Activated CD4-positive, alpha-beta T cell treated with anti-CD3 and anti-CD28 coated beads for 24 hours (primary cell): ENCODE data around the gene PVALEF.
"Not testable (repeated sequence)": the region's sequence is repeated elsewhere in the genome, so short reads cannot be mapped to it uniquely, and the experiment has no call there.

Experiments used
- DNase-seq, 2 donors: peaks; one replicate each; pipeline ENCODE4 v3.0.0-alpha.2; 2020; ENCODE audit warnings: low read depth in 2 of 2

PVALEF gene

GRCh38 chr17:81144423-81144781 lies 20.9 kb upstream of the PVALEF start:
- no peak for DNase-seq

- not testable (repeated sequence) for DNase-seq
Observed at GRCh38 chr17:81146208-81146607, 19.1 kb upstream of the PVALEF start.

GRCh38 chr17:81147701-81148100 lies 17.6 kb upstream of the PVALEF start:
- DNase-seq = no peak

- no peak for DNase-seq
Observed at GRCh38 chr17:81148571-81148970, 16.7 kb upstream of the PVALEF start.

GRCh38 chr17:81148986-81149533 lies 16.2 kb upstream of the PVALEF start:
- DNase-seq = no peak

GRCh38 chr17:81150377-81151077 lies 14.8 kb upstream of the PVALEF start:
- DNase-seq = no peak

- no peak for DNase-seq
Observed at GRCh38 chr17:81151278-81151677, 14.0 kb upstream of the PVALEF start.

GRCh38 chr17:81152288-81152828 lies 12.9 kb upstream of the PVALEF start:
- no peak for DNase-seq

- DNase-seq = no peak
Observed at GRCh38 chr17:81153340-81153803, 11.9 kb upstream of the PVALEF start.

- DNase-seq = not testable (repeated sequence)
Observed at GRCh38 chr17:81154016-81154415, 11.3 kb upstream of the PVALEF start.

- DNase-seq = no peak
Observed at GRCh38 chr17:81154961-81155360, 10.3 kb upstream of the PVALEF start.

GRCh38 chr17:81156866-81157805 lies 8.2 kb upstream of the PVALEF start:
- DNase-seq = no peak

- no peak for DNase-seq
Observed at GRCh38 chr17:81157848-81158687, 7.2 kb upstream of the PVALEF start.

- DNase-seq = no peak
Observed at GRCh38 chr17:81158688-81159590, 6.4 kb upstream of the PVALEF start.

- no peak for DNase-seq
Observed at GRCh38 chr17:81159611-81160265, 5.6 kb upstream of the PVALEF start.

- DNase-seq = no peak
Observed at GRCh38 chr17:81160306-81160705, 5.0 kb upstream of the PVALEF start.

- no peak for DNase-seq
Observed at GRCh38 chr17:81160747-81161453, 4.4 kb upstream of the PVALEF start.

- no peak for DNase-seq
Observed at GRCh38 chr17:81161536-81161935, 3.8 kb upstream of the PVALEF start.

- DNase-seq = no peak
Observed at GRCh38 chr17:81161972-81162371, 3.3 kb upstream of the PVALEF start.
